ENCODE results near the gene ALDH4A1. TPM values are rescaled to one million over a fixed set of nuclear protein-coding genes. Genes with fewer than 3 reads are reported as not detected.

The ALDH4A1 gene
- 10 to 100 TPM; 15.7 to 81.0 (median 23.7) TPM for total RNA-seq

- TF ChIP-seq CTCF (IDR thresholded peaks at IDR 0.05): peak in 1 of 3 donors; percentile 19
- TF ChIP-seq POLR2AphosphoS5 (IDR thresholded peaks at IDR 0.05): peak; percentile 64 to 80 (median 67)
- no peak for TF ChIP-seq POLR2A (IDR thresholded peaks at IDR 0.05)
- peak; percentile 98 to 99 for DNase-seq (ENCODE audit: low spot score in 2 of 2)
- intact Hi-C loops (cut with DNase I; ENCODE audit: low total_unique reads): loop anchor here (10.0 kb wide), 1 partner anchor 172 kb away; no protein-coding TSS in a partner anchor
- Histone ChIP-seq H3K4me1 (peaks cover 0 to 7% of the 10 kb centered on the region in 2 donors), H3K27ac (peak within 1 kb of the TSS; percentile 90 to 96), H3K4me3 (peak within 1 kb of the TSS; percentile 65 to 97 (median 73)), H3K9me3 (no peaks in the 10 kb centered on the region), H3K27me3 (no peaks in the 10 kb centered on the region), H3K36me3 (no peaks in the 10 kb centered on the region)
Observed at GRCh38 chr1:18902523-18903290, at the start of gene ALDH4A1. ALDH4A1 (minus strand) TSS chr1:18902555; CDS start chr1:18902523, 32 bp downstream.

- peak overlapping the region in 2 of 3 donors; percentile 36 to 65 for H3K4me3 ChIP-seq
- intact Hi-C loops (cut with DNase I; ENCODE audit: low total_unique reads): no loop called here
- no peaks in the 10 kb centered on the region for H3K36me3 ChIP-seq
- no peaks in the 10 kb centered on the region for H3K27me3 ChIP-seq
- no peaks in the 10 kb centered on the region for H3K9me3 ChIP-seq
- TF ChIP-seq CTCF (IDR thresholded peaks at IDR 0.05): no peak
- TF ChIP-seq POLR2A (IDR thresholded peaks at IDR 0.05): no peak
- TF ChIP-seq POLR2AphosphoS5 (IDR thresholded peaks at IDR 0.05): peak in 1 of 3 donors; percentile 16
- no peak for DNase-seq (ENCODE audit: low spot score in 2 of 2)
- peak overlapping the region; percentile 83 to 92 for H3K27ac ChIP-seq
- peaks cover 15 to 18% of the 10 kb centered on the region in 2 donors for H3K4me1 ChIP-seq
Observed at GRCh38 chr1:18951818-18952391, 49.5 kb upstream of the ALDH4A1 start.

GRCh38 chr1:18951416-18951815 lies 49.1 kb upstream of the ALDH4A1 start:
- intact Hi-C loops (cut with DNase I; ENCODE audit: low total_unique reads): no loop called here
- Histone ChIP-seq H3K27ac (peak overlapping the region; percentile 83 to 92), H3K36me3 (no peaks in the 10 kb centered on the region), H3K4me3 (peak overlapping the region in 2 of 3 donors; percentile 36 to 65), H3K27me3 (no peaks in the 10 kb centered on the region), H3K4me1 (peaks cover 16 to 18% of the 10 kb centered on the region in 2 donors), H3K9me3 (no peaks in the 10 kb centered on the region)
- no peak for DNase-seq (ENCODE audit: low spot score in 2 of 2)
- TF ChIP-seq POLR2AphosphoS5 (IDR thresholded peaks at IDR 0.05): no peak
- TF ChIP-seq CTCF (IDR thresholded peaks at IDR 0.05): no peak
- TF ChIP-seq POLR2A (IDR thresholded peaks at IDR 0.05): no peak

GRCh38 chr1:18950401-18951026 lies 48.2 kb upstream of the ALDH4A1 start:
- Histone ChIP-seq H3K36me3 (no peaks in the 10 kb centered on the region), H3K4me3 (peak overlapping the region; percentile 30 to 65 (median 36)), H3K4me1 (peaks cover 20 to 22% of the 10 kb centered on the region in 2 donors), H3K27ac (peak overlapping the region; percentile 83 to 92), H3K27me3 (no peaks in the 10 kb centered on the region), H3K9me3 (no peaks in the 10 kb centered on the region)
- TF ChIP-seq POLR2AphosphoS5 (IDR thresholded peaks at IDR 0.05): peak in 2 of 3 donors; percentile 12 to 49
- TF ChIP-seq CTCF (IDR thresholded peaks at IDR 0.05): no peak
- TF ChIP-seq POLR2A (IDR thresholded peaks at IDR 0.05): peak; percentile 21
- intact Hi-C loops (cut with DNase I; ENCODE audit: low total_unique reads): no loop called here
- peak in 1 of 2 donors; percentile 74 for DNase-seq (ENCODE audit: low spot score in 2 of 2)
